ENCODE data around the gene EYA3. TPM values are rescaled to one million over a fixed set of nuclear protein-coding genes. Genes with fewer than 3 reads are reported as not detected.

The EYA3 gene
- total and polyA plus RNA-seq, 2 donors (not counting 3 experiments of a cell fraction or from before 2014, with no cell fraction given), result 12.7 to 33.0 TPM

DNA sequence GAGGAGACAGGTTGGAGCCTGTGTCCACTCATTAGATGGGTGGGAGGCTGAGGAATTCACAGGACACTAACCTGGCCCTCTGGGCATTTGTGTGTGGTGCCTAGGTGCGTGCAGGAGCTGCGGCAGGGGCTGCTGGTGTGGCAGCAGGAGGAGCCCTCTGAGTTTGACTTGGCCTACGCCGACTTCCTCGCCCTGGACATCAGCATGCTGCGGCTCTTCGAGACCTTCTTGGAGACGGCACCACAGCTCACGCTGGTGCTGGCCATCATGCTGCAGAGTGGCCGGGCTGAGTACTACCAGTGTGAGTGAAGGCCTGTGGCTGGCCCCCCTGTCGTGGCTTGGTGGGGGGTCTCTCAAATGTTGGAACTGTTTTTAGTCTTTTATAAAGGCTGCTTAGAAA lies 125.0 kb downstream of the EYA3 start:
- intact Hi-C loops (cut with micrococcal nuclease), result no loop called here
- no peaks in the 10 kb centered on the region for H3K79me2 ChIP-seq (ENCODE audit: control insufficient read depth, insufficient read depth, low read length)
- no peak for DNase-seq (ENCODE audit: low read depth, low spot score)
- no peaks in the 10 kb centered on the region for H3K9me3 ChIP-seq (replicated peaks; ENCODE audit: control insufficient read depth, insufficient read depth, low read length)
- peaks cover 18% of the 10 kb centered on the region for H3K4me1 ChIP-seq (ENCODE audit: control insufficient read depth, extremely low read depth, insufficient read depth, low read length)
- no peaks in the 10 kb centered on the region for H3K9me1 ChIP-seq (replicated peaks; ENCODE audit: control insufficient read depth, extremely low read depth, insufficient read depth, low read length)
- H3K4me3 ChIP-seq (replicated peaks in 1 of 3; ENCODE audit: insufficient read depth in 1 of 3, low read depth in 1 of 3, low read length in 3 of 3), result no peak overlapping the region
- peaks cover 0 to 18% of the 10 kb centered on the region in 2 experiments for H3K36me3 ChIP-seq (ENCODE audit: control insufficient read depth in 2 of 2, extremely low read depth in 1 of 2, insufficient read depth in 2 of 2, low read length in 2 of 2)
- ChIA-PET POLR2A (no interaction called here), CTCF (interaction anchor here (1.4 kb wide), 1 partner anchor 106 kb away, joined by 3 read pairs; no protein-coding TSS in a partner anchor)
- no peak overlapping the region for H3K27ac ChIP-seq (ENCODE audit: insufficient read depth, low read depth, low read length)
- no TSS peak for BruUV-seq (replicated peaks)
- no peak overlapping the region for H3K4me2 ChIP-seq (ENCODE audit: insufficient read depth, low read length)
- H2AFZ ChIP-seq (ENCODE audit: low read depth, low read length), result no peak overlapping the region
- no peak overlapping the region for H3K9ac ChIP-seq (replicated peaks; ENCODE audit: extremely low read depth, insufficient read depth, low read length)
- FAIRE-seq, result no peak
- H3K27me3 ChIP-seq (ENCODE audit: control insufficient read depth in 2 of 2, insufficient read depth in 2 of 2, low read length in 2 of 2), result no peaks in the 10 kb centered on the region
- dilution Hi-C loops (cut with MboI; ENCODE audit: extremely low pct_ligation_motif_present, low sequenced_read_pairs), result no loop called here
- TF ChIP-seq, protein P1, sequence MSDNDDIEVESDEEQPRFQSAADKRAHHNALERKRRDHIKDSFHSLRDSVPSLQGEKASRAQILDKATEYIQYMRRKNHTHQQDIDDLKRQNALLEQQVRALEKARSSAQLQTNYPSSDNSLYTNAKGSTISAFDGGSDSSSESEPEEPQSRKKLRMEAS (IDR thresholded peaks at IDR 0.05; ENCODE audit: insufficient read depth, insufficient read length), result no peak
- TF ChIP-seq EZH2 (IDR thresholded peaks at IDR 0.05; ENCODE audit: borderline replicate concordance, low read depth, low read length, severe bottlenecking), result no peak
- no peak for TF ChIP-seq MYC (IDR thresholded peaks at IDR 0.05; ENCODE audit: low read depth, low read length)
- no peak for TF ChIP-seq FOS (IDR thresholded peaks at IDR 0.05; ENCODE audit: borderline replicate concordance, insufficient read depth, low read length)
- TF ChIP-seq POLR2A (IDR thresholded peaks at IDR 0.05; ENCODE audit: low read depth, low read length), result no peak
- TF ChIP-seq, protein P2, sequence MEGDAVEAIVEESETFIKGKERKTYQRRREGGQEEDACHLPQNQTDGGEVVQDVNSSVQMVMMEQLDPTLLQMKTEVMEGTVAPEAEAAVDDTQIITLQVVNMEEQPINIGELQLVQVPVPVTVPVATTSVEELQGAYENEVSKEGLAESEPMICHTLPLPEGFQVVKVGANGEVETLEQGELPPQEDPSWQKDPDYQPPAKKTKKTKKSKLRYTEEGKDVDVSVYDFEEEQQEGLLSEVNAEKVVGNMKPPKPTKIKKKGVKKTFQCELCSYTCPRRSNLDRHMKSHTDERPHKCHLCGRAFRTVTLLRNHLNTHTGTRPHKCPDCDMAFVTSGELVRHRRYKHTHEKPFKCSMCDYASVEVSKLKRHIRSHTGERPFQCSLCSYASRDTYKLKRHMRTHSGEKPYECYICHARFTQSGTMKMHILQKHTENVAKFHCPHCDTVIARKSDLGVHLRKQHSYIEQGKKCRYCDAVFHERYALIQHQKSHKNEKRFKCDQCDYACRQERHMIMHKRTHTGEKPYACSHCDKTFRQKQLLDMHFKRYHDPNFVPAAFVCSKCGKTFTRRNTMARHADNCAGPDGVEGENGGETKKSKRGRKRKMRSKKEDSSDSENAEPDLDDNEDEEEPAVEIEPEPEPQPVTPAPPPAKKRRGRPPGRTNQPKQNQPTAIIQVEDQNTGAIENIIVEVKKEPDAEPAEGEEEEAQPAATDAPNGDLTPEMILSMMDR (IDR thresholded peaks at IDR 0.05; ENCODE audit: extremely low read depth in 1 of 2, insufficient read depth in 1 of 2, low read depth in 1 of 2, low read length in 2 of 2), result no peak
- no peak for TF ChIP-seq POLR2AphosphoS5 (IDR thresholded peaks at IDR 0.05; ENCODE audit: insufficient read depth, low read depth, low read length)
- no peak for TF ChIP-seq JUN (IDR thresholded peaks at IDR 0.05; ENCODE audit: borderline replicate concordance, insufficient read depth, insufficient read length, low read depth)
- TF ChIP-seq GATA2 (IDR thresholded peaks at IDR 0.05; ENCODE audit: insufficient read depth, insufficient read length, low read depth, low read length), result no peak
- H4K20me1 ChIP-seq (replicated peaks; ENCODE audit: control insufficient read depth, extremely low read depth, insufficient read depth, low read length), result no peaks in the 10 kb centered on the region

Measured in endothelial cell of umbilical vein (primary cell).